Jurkat, Clone E6-1 (cell line): ENCODE data around the gene MYCN.
"Not testable (repeated sequence)": the region's sequence is repeated elsewhere in the genome, so short reads cannot be mapped to it uniquely, and the experiment has no call there.

Experiments used
- DNase-seq: peaks from one replicate; pipeline ENCODE4 v3.0.0-alpha.2; 2011; ENCODE audit warnings: low read depth, low spot score
- H3K4me3 ChIP-seq: 2 replicates; pipeline ENCODE4 v1.5.1; 2011; ENCODE audit warnings: mild to moderate bottlenecking, low read length, control low read depth, moderate library complexity

MYCN gene

DNA sequence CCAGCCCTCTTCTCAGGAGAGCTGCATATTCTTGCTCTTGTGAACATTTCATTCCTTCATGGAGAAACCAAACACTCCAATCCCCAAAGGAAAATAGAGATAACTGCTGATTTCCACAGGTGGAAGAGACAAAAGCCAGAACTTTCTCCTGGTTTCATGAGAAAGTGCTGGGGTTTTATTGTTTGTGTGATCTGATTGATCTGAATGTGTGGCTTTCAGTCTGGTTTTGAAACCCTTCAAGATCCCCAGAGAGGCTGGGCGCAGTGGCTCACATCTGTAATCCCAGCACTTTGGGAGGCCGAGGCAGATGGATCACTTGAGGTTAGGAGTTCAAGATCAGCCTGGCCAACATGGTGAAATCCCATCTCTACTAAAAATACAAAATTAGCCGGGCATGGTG lies 11.3 kb upstream of the MYCN start:
- not testable (repeated sequence) for DNase-seq, H3K4me3 ChIP-seq

DNA sequence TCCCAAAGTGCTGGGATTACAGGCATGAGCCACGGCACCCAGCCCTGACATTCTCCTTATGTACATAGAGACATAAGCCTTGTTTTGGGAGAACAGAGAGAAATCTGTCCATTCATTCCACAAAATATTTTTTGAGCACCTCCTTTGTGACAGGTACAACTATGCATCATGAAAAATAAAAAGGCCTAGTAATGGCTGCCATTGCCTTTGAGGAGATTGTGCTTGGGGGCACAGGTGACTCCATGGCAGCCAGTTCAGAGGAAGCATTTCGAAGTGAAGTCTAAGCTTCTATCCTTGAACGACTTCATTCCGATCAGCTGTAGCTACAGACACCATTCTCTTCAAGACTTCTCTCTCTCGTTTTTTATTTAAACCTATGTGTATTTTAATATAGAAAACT lies 10.5 kb upstream of the MYCN start:
- H3K4me3 ChIP-seq = no peak overlapping the region
- no peak for DNase-seq

DNA sequence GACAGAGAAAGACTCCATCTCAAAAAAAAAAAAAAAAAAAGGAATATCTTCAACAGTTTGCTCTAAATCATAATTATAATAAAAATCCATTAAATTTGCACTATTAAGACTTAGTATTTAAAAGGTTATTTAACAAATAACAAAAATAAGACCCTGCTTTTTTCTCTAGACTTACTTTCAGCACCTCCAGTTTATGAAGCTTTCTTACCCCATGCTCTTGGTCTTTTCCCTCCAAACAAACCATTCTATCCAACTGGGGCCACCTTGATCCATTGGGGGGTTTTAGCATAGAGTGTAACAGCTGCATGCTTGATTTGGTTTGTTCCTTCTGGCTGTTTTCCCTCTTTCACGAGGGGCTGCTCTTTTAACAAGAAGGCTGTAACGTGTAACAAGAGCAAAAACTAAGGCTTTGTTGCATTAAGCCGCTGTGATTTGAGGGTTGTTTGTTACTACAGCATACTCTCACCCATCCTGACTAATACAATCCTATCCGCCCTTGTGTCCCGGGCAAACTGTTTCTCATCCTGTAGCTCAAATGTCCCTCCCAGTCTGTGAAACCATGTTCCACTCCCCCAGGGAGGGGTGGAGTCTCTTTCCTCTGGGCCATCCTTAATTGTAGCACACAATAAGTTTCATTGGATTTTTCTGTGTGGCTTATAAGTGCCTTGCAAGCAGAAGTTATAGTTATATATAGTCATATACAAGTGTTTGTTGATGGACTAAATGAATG lies 9.6 kb upstream of the MYCN start:
- H3K4me3 ChIP-seq = no peak overlapping the region

GRCh38 chr2:15931319-15931890 lies 8.9 kb upstream of the MYCN start:
- H3K4me3 ChIP-seq = no peak overlapping the region
- DNase-seq = no peak

More for the DNA sequence above, 9.6 kb upstream of the MYCN start:
- DNase-seq = no peak

DNA sequence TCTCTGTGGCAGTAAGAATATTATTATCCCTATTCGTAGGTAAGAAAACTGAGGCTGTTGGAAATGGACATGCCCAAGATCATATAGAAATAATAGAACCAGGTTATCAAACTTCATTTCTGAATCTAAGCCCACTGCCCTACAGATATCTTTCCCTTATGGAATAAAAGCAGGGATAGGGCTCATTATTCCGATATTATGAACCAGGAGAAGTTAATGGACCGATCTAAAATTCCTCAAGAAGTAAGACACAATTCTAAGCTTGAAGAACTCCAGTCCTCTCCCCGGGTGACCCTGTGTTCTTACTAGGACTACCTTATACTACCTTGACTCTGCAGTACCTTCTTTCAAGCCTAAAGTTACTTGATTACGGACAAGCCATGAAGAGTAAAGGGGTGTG lies 8.4 kb upstream of the MYCN start:
- no peak overlapping the region for H3K4me3 ChIP-seq
- DNase-seq = no peak

GRCh38 chr2:15932394-15933183 lies 7.8 kb upstream of the MYCN start:
- no peak overlapping the region for H3K4me3 ChIP-seq
- no peak for DNase-seq

DNA sequence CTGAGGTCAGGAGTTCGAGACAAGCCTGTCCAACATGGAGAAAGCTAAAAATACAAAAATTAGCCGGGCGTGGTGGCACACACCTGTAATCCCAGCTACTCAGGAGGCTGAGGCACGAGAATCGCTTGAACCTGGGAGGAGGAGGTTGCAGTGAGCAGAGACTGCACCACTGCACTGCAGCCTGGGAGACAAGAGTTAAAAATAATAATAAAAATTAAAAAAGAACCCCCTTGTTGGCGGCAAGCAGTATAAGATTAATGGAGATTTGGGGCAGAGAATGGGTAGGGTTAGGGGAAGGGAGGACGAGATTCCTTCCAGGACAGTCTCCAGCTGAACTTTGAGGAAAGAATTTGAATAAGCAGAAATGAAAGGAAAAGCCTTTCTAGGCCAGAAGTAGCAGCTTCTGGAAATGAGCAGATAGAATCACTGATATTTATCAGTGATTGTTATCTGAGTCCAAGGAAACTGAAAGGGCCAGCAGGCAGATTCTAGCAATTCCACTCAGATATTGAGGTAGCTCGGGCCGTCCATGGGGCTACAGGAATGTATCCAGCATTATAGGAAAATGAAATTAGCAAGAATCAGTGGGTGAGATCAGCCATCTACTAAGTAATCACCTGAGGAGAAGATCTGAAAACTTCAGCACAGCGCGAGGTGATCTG lies 7.0 kb upstream of the MYCN start:
- no peak overlapping the region for H3K4me3 ChIP-seq
- DNase-seq = no peak

DNA sequence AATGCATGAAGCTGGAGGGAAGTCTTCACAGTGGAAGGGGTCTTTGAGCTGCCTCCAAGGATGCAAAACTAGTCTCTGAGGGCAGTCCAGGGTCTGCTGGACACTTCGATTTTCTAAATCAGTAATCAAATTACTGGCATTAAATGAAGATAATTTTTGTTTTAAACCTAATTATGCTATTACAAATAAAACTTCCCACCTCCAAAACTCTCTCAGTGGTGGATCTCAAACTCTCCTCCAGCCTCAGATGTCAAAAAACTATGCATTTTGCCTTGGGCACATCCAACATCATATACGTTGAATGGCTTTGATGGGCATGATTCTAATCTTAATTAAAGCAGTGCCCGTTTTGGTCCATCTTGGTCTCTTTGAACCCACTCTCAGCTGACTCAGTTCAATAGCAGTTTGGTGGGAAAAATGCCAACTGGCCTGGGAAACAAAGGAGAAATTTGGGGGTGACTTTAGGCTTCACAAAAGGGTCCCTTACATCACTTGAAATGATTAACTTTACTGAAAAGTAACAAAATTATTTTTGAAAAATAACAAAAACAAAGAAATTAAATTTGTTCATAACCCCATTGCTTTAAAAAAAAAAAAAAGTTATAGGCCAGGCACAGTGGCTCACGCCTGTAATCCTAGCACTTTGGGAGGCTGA lies 5.9 kb upstream of the MYCN start:
- no peak overlapping the region for H3K4me3 ChIP-seq
- DNase-seq = no peak

DNA sequence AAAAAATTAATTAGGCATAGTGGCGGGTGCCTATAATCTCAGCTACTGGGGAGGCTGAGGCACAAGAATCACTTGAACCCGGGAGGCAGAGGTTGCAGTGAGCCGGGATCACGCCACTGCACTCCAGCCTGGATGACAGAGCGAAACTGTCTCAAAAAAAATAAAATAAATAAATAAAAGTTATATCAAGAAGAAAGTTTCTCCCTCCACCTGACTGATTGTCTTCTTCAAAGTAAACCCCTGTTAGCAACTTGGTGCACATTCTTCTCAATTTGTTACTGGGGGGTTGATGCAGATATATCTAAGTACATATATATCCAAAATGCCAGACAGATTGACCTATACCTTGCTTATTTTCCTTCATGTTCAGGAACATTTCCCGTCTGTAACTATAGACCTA lies 5.2 kb upstream of the MYCN start:
- no peak for DNase-seq
- H3K4me3 ChIP-seq = no peak overlapping the region

GRCh38 chr2:15935675-15936074 lies 4.7 kb upstream of the MYCN start:
- DNase-seq = no peak
- H3K4me3 ChIP-seq = no peak overlapping the region

GRCh38 chr2:15936277-15937104 lies 3.9 kb upstream of the MYCN start:
- no peak for DNase-seq
- no peak overlapping the region for H3K4me3 ChIP-seq

GRCh38 chr2:15937105-15937881 lies 3.1 kb upstream of the MYCN start:
- DNase-seq = no peak
- no peak overlapping the region for H3K4me3 ChIP-seq

DNA sequence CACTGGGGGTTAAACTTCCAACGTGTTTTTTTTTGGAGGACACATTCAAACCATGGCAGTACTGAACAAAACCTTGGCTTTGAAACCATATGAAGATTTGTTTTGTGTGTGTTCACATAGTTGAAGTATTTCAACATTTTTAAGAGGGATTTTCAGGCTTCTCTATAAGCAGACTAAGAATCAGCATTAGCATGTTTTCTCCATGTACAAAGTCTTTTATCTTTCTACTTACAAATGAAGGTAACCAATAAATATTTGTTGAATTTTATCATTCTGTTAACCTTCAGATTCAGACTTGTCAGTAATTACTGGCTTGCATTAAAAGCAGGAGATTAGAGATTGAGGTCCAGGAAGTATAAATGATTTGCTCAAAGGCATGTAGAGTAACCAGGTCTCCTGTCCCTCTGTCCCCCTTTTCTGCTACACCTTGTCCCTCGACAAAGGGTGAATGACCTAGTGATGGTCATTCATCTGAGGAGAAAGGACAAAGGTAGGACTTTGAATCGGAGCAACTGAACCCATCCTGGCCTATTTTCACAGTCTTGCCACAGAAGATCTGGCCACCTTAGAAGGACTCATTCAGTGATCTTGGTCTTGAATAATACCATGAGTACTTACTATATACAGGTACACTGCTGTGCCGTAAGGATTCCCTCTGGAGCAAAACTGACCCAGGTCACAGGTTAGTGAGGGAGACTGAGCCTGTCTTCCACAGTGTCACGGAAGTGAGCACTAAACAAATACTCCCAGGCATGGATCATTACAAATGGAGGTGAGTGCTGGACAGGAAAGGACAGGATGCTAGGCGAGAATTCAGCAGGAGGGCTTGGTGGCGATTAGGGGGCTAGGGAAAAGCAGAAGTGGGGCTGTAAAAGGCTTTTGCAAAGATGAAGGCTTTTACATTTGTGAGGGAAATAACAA lies 2.2 kb upstream of the MYCN start:
- DNase-seq = no peak
- no peak overlapping the region for H3K4me3 ChIP-seq

DNA sequence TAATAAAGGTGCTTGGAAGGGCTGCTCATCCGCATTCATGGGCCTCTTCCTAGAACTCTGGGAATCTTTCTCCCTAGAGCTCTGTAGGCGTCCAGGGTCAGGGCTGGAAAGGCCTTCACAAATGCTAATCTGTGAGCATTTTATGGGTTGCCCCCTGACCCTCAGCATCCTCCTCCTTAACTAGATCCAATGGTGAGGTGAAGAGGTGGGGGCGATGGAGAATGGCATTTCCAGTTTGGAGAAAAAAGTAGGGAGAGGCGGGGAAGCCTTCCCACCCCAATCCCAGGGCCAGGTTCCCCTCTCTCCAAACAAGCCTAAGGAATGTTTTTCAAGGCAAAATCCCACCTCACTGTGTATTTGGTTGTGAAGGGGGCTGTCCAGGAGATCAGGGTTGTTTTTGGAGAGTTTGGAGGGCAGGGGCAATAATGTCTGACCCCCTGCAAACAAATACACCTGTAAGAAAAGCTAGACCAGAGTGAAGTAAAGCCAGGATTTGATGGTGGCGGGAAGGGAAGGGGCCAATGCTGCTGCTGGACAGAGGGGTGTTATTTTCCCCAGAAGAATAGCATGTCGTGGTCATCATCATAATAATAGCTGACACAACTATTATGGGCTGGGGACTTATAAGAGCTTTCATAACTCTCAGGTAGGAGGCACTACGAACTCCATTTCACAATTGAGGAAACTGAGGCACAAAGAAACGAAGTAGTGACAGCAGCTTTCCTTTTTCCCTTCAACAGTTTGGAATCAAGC lies 1.4 kb upstream of the MYCN start:
- H3K4me3 ChIP-seq = peak overlapping the region; percentile 66

GRCh38 chr2:15939556-15939853 lies 845 bp upstream of the MYCN start:
- no peak for DNase-seq
- peak overlapping the region; percentile 66 for H3K4me3 ChIP-seq

More for the DNA sequence above, 1.4 kb upstream of the MYCN start:
- DNase-seq = no peak
